Panc1 (cell line): ENCODE data around the gene SPATA17. TPM values are rescaled to one million over a fixed set of nuclear protein-coding genes. Genes with fewer than 3 reads are reported as not detected.

Source experiments
- ATAC-seq: fragments of 200-7000 bp; cut with Tn5 transposase; 2 replicates; pipeline ENCODE4 v1.9.1; 2020; ENCODE audit warnings: mild to moderate bottlenecking, moderate library complexity
- BruUV-seq: library from RNA; stranded (reverse); fragments of 400-500 nt; replicated peaks from 2 replicates; lab custom pipeline; 2021; lab: Mats Ljungman, UMichigan
- CTCF ChIA-PET: fragments of 300-600 bp; sonication (Branson Sonifier 250); formaldehyde crosslinking; loops from one replicate; lab custom pipeline; 2022; ENCODE audit warnings: antibody characterized with exemption; lab: Charles Lee
- POLR2A ChIA-PET: fragments of 300-600 bp; sonication (Branson Sonifier 250); formaldehyde crosslinking; loops from one replicate; lab custom pipeline; 2022; ENCODE audit warnings: antibody characterized with exemption; lab: Charles Lee
- DNase-seq: peaks from one replicate; pipeline ENCODE4 v3.0.0-alpha.2; 2010; ENCODE audit warnings: low read depth, low spot score
- H3K27ac ChIP-seq: 2 replicates; pipeline ENCODE4 v1.5.1; 2011; ENCODE audit warnings: mild to moderate bottlenecking, low read length, inconsistent platforms
- H3K27me3 ChIP-seq: fragments of 200-500 bp; sonication (Bioruptor generic); 2 replicates; pipeline ENCODE4 v1.6.0; 2014; ENCODE audit warnings: low read length, inconsistent platforms; ENCODE audit not compliant: control insufficient read depth, insufficient read depth
- H3K36me3 ChIP-seq: fragments of 200-500 bp; sonication (Bioruptor generic); 2 replicates; pipeline ENCODE4 v1.5.1; 2014; ENCODE audit warnings: inconsistent platforms, mild to moderate bottlenecking, low read length, moderate library complexity; ENCODE audit not compliant: control insufficient read depth, insufficient read depth
- H3K4me1 ChIP-seq: 2 replicates; pipeline ENCODE4 v1.5.1; 2011; ENCODE audit warnings: inconsistent platforms, mild to moderate bottlenecking, low read length, moderate library complexity; ENCODE audit not compliant: control insufficient read depth, insufficient read depth
- H3K4me3 ChIP-seq, 2 experiments: 2 replicates each; pipeline ENCODE4 v1.5.1; 2011 to 2012; ENCODE audit warnings: low read depth in 2 of 2, low read length in 2 of 2, mild to moderate bottlenecking in 2 of 2, inconsistent platforms in 1 of 2, moderate library complexity in 1 of 2
- H3K9me3 ChIP-seq: fragments of 200-500 bp; sonication (Bioruptor generic); 2 replicates; pipeline ENCODE4 v1.5.1; 2014; ENCODE audit warnings: low read depth, mild to moderate bottlenecking, inconsistent platforms, low read length, moderate library complexity; ENCODE audit not compliant: control insufficient read depth, insufficient read depth
- CTCF ChIP-seq: fragments of 450-650 bp; IDR thresholded peaks from 2 replicates; pipeline ENCODE4 v1.5.1; 2017; ENCODE audit warnings: mild to moderate bottlenecking
- POLR2AphosphoS5 ChIP-seq: IDR thresholded peaks from 2 replicates; pipeline ENCODE4 v1.6.1; 2012; ENCODE audit warnings: mild to moderate bottlenecking, low read depth, low read length, moderate library complexity
- SIN3A ChIP-seq: IDR thresholded peaks from 2 replicates; pipeline ENCODE4 v1.6.1; 2012; ENCODE audit warnings: low read depth, mild to moderate bottlenecking, low read length, moderate library complexity, borderline replicate concordance; ENCODE audit not compliant: insufficient read depth
- TCF7L2 ChIP-seq: IDR thresholded peaks from 2 replicates; pipeline ENCODE4 v1.6.1; 2011; ENCODE audit warnings: mild to moderate bottlenecking, low read depth, low read length, inconsistent platforms
- in situ Hi-C: cut with HindIII; loops from 2 replicates; pipeline ENCODE4 v1.10.0; 2016; ENCODE audit warnings: low sequenced_read_pairs, low pct_unique_long_range_greater_than_20kb
- intact Hi-C: fragments of 100-400 bp; cut with micrococcal nuclease; formaldehyde crosslinking; loops from one replicate; pipeline ENCODE4 v1.10.0; 2022; ENCODE audit not compliant: unreplicated experiment
- total RNA-seq: library from RNA; stranded (reverse); gene quantifications from one replicate; pipeline ENCODE4 v1.2.1, GENCODE V29; 2021; ENCODE audit not compliant: unreplicated experiment
- TF ChIP-seq, protein P1 (sequence below), 2 experiments: IDR thresholded peaks; 2 replicates each; pipeline ENCODE4 v1.6.1; 2011 to 2012; ENCODE audit warnings: low read depth in 2 of 2, control low read depth in 1 of 2, low read length in 1 of 2, mild to moderate bottlenecking in 1 of 2, moderate library complexity in 1 of 2; ENCODE audit not compliant: insufficient read depth in 1 of 2

The SPATA17 gene
- total RNA-seq, 1 experiment from 2014 or later, result 0.51 TPM

DNA sequence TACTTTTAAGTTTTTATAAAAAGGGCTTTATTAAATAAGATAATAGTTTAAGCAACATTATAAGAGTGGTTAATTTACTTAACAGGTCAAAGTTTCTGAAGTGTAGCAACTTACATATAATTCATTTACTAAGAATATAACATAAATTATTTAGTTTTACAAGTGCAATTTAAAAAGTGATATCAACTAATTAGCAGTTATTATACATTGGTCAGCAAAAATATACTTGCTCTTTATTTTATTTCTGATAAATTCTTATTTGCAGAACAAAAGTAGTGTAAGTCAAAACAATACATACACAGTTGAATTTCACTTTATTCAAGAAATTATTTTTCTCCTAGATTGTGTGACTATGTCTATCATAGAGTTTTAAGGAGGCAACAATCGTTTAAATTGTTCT, 215.6 kb downstream of the SPATA17 start:
- H3K27me3 ChIP-seq, result no peaks in the 10 kb centered on the region; the same call in 1 of the 2 replicates
- POLR2A ChIA-PET, result no interaction called here
- no peak for TF ChIP-seq CTCF
- TF ChIP-seq SIN3A, result no peak
- TF ChIP-seq, protein P1, sequence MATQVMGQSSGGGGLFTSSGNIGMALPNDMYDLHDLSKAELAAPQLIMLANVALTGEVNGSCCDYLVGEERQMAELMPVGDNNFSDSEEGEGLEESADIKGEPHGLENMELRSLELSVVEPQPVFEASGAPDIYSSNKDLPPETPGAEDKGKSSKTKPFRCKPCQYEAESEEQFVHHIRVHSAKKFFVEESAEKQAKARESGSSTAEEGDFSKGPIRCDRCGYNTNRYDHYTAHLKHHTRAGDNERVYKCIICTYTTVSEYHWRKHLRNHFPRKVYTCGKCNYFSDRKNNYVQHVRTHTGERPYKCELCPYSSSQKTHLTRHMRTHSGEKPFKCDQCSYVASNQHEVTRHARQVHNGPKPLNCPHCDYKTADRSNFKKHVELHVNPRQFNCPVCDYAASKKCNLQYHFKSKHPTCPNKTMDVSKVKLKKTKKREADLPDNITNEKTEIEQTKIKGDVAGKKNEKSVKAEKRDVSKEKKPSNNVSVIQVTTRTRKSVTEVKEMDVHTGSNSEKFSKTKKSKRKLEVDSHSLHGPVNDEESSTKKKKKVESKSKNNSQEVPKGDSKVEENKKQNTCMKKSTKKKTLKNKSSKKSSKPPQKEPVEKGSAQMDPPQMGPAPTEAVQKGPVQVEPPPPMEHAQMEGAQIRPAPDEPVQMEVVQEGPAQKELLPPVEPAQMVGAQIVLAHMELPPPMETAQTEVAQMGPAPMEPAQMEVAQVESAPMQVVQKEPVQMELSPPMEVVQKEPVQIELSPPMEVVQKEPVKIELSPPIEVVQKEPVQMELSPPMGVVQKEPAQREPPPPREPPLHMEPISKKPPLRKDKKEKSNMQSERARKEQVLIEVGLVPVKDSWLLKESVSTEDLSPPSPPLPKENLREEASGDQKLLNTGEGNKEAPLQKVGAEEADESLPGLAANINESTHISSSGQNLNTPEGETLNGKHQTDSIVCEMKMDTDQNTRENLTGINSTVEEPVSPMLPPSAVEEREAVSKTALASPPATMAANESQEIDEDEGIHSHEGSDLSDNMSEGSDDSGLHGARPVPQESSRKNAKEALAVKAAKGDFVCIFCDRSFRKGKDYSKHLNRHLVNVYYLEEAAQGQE (IDR thresholded peaks at IDR 0.05; ENCODE audit: insufficient read depth in 1 of 2, low read depth in 2 of 2, low read length in 1 of 2), result no peak
- TF ChIP-seq POLR2AphosphoS5, result no peak
- no peak for TF ChIP-seq TCF7L2
- no peaks in the 10 kb centered on the region for H3K4me1 ChIP-seq
- no peaks in the 10 kb centered on the region for H3K9me3 ChIP-seq
- no peaks in the 10 kb centered on the region for H3K36me3 ChIP-seq
- no TSS peak for BruUV-seq
- intact Hi-C loops, result no loop called here
- ATAC-seq, result no peak
- H3K27ac ChIP-seq, result no peak overlapping the region
- CTCF ChIA-PET, result no interaction called here
- H3K4me3 ChIP-seq, result no peak overlapping the region
- in situ Hi-C loops, result no loop called here
- DNase-seq, result no peak

DNA sequence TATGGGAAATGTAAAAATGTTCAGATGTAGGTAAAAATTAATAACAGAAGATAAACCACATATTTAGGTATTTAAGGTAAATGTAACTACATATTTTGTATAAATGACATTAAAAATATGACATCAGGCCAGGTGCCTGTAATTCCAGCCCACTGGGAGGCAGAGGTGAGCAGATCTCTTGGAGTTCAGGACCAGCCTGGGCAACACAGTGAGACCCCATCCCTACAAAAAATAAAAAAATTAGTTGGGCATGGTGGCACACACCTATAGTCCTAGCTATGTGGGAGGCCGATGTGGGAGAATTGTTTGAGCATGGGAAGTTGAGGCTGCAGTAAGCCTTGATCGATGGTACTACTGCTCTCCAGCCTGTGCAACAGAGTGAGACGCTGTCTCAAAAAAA, 216.5 kb downstream of the SPATA17 start:
- no TSS peak for BruUV-seq
- intact Hi-C loops, result no loop called here
- H3K27ac ChIP-seq, result no peak overlapping the region
- POLR2A ChIA-PET, result interaction anchor here (0.8 kb wide), 1 partner anchor 160 kb away, joined by 5 read pairs; no protein-coding TSS in a partner anchor
- H3K4me1 ChIP-seq, result no peaks in the 10 kb centered on the region
- DNase-seq (no peak), ATAC-seq (no peak)
- CTCF ChIA-PET, result no interaction called here
- H3K27me3 ChIP-seq, result no peaks in the 10 kb centered on the region; the same call in 1 of the 2 replicates
- TF ChIP-seq POLR2AphosphoS5 (no peak), TCF7L2 (no peak), SIN3A (no peak), CTCF (no peak)
- TF ChIP-seq, protein P1 (IDR thresholded peaks at IDR 0.05; ENCODE audit: insufficient read depth in 1 of 2, low read depth in 2 of 2, low read length in 1 of 2), result no peak
- no peaks in the 10 kb centered on the region for H3K9me3 ChIP-seq
- no peaks in the 10 kb centered on the region for H3K36me3 ChIP-seq
- in situ Hi-C loops, result no loop called here
- no peak overlapping the region for H3K4me3 ChIP-seq
